OCI-LY7 (cell line): ENCODE data around the gene ALK.

Source experiments
- EZH2phosphoT487 ChIP-seq: fragments of 200-600 bp; sonication (generic); IDR thresholded peaks from 2 replicates; pipeline ENCODE4 v1.6.1; 2018; ENCODE audit warnings: low read depth, borderline replicate concordance, mild to moderate bottlenecking, mixed run types, antibody characterized with exemption, low read length, moderate library complexity, mixed read lengths
- TF ChIP-seq, protein P1 (sequence below): fragments of 200-600 bp; sonication (generic); conservative IDR thresholded peaks from 2 replicates; pipeline ENCODE4 v1.5.1; 2014; ENCODE audit warnings: mild to moderate bottlenecking, antibody characterized with exemption, low read length, moderate library complexity, mixed read lengths

DNA sequence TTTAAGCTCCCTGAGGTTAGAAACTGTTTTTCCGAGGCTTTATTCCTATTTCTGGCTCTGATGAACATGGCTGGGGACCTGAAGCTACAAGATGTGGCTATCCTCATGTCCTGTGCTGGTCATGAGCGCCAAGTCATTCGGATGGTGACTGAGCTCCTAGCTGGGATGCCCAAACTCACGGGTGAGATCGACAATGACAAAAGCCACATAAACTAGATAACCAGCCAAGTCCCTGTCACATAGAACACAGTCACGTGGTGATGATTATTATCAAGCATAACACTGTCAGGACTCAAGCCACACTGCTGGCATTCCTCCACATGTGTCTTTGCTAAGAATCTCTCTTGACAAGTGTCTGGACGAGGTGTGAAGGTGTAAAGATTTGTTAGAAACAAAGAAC is 531.2 kb downstream of the ALK start:
- TF ChIP-seq EZH2phosphoT487, result no peak
- TF ChIP-seq, protein P1, sequence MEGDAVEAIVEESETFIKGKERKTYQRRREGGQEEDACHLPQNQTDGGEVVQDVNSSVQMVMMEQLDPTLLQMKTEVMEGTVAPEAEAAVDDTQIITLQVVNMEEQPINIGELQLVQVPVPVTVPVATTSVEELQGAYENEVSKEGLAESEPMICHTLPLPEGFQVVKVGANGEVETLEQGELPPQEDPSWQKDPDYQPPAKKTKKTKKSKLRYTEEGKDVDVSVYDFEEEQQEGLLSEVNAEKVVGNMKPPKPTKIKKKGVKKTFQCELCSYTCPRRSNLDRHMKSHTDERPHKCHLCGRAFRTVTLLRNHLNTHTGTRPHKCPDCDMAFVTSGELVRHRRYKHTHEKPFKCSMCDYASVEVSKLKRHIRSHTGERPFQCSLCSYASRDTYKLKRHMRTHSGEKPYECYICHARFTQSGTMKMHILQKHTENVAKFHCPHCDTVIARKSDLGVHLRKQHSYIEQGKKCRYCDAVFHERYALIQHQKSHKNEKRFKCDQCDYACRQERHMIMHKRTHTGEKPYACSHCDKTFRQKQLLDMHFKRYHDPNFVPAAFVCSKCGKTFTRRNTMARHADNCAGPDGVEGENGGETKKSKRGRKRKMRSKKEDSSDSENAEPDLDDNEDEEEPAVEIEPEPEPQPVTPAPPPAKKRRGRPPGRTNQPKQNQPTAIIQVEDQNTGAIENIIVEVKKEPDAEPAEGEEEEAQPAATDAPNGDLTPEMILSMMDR, result no peak
